Activated naive CD8-positive, alpha-beta T cell treated with anti-CD3 and anti-CD28 coated beads, Interleukin-2, amount 10 ng/mL, durations not matched to agents 7 days and 5 days (primary cell): Measurements from ENCODE around the gene CAPN11. TPM values are rescaled to one million over a fixed set of nuclear protein-coding genes. Genes with fewer than 3 reads are reported as not detected.
"Not testable (repeated sequence)": the region's sequence is repeated elsewhere in the genome, so short reads cannot be mapped to it uniquely, and the experiment has no call there.

Experiments used
- ATAC-seq: fragments of 150-1000 bp; cut with Tn5 transposase; one replicate; pipeline ENCODE4 v1.10.0; 2021; ENCODE audit warnings: low read depth, moderate library complexity
- POLR2A ChIA-PET: fragments of 350-600 bp; sonication (Branson Sonifier 250); formaldehyde crosslinking; loops from one replicate; lab custom pipeline; 2021; ENCODE audit warnings: antibody characterized with exemption; lab: Charles Lee
- DNase-seq: peaks from one replicate; pipeline ENCODE4 v3.0.0; 2021
- H3K27ac Mint-ChIP-seq: one replicate; pipeline ENCODE4 v1.8.0; 2022; ENCODE audit warnings: mild to moderate bottlenecking, mixed read lengths
- H3K27me3 Mint-ChIP-seq: one replicate; pipeline ENCODE4 v1.8.0; 2022; ENCODE audit warnings: mild to moderate bottlenecking, moderate library complexity, mixed read lengths
- H3K36me3 Mint-ChIP-seq: one replicate; pipeline ENCODE4 v1.8.0; 2021; ENCODE audit warnings: mild to moderate bottlenecking, mixed read lengths
- H3K4me1 Mint-ChIP-seq: one replicate; pipeline ENCODE4 v1.8.0; 2021; ENCODE audit warnings: mixed read lengths
- H3K4me3 Mint-ChIP-seq: one replicate; pipeline ENCODE4 v1.8.0; 2022; ENCODE audit warnings: mild to moderate bottlenecking, moderate library complexity, mixed read lengths
- H3K9me3 Mint-ChIP-seq: one replicate; pipeline ENCODE4 v1.8.0; 2021; ENCODE audit warnings: mixed read lengths
- total RNA-seq, 2 experiments: library from RNA; stranded (reverse); gene quantifications; one replicate each; pipeline ENCODE4 v1.2.3, GENCODE V29; 2021

Gene CAPN11
- total RNA-seq, 2 experiments from 2014 or later: not detected

- Mint-ChIP-seq H3K27me3 (no peaks in the 10 kb centered on the region), H3K4me1 (peaks cover 29% of the 10 kb centered on the region), H3K9me3 (no peaks in the 10 kb centered on the region), H3K4me3 (no peak overlapping the region), H3K36me3 (peaks cover 5% of the 10 kb centered on the region), H3K27ac (peak overlapping the region; percentile 30)
- POLR2A ChIA-PET: no interaction called here
- DNase-seq (no peak), ATAC-seq (no peak)
Observed at GRCh38 chr6:44227148-44227793, 68.7 kb downstream of the CAPN11 start.

GRCh38 chr6:44228031-44228430 is 69.4 kb downstream of the CAPN11 start:
- Mint-ChIP-seq H3K27me3 (no peaks in the 10 kb centered on the region), H3K36me3 (peaks cover 5% of the 10 kb centered on the region), H3K4me1 (peaks cover 24% of the 10 kb centered on the region), H3K4me3 (no peak overlapping the region), H3K9me3 (no peaks in the 10 kb centered on the region), H3K27ac (no peak overlapping the region)
- ATAC-seq (no peak), DNase-seq (no peak)
- POLR2A ChIA-PET: interaction anchor here (1.1 kb wide), 1 partner anchor 28 kb away, joined by 3 read pairs; no protein-coding TSS in a partner anchor

- Mint-ChIP-seq H3K36me3 (peaks cover 5% of the 10 kb centered on the region), H3K9me3 (no peaks in the 10 kb centered on the region), H3K27ac (no peak overlapping the region), H3K27me3 (no peaks in the 10 kb centered on the region), H3K4me1 (peaks cover 23% of the 10 kb centered on the region), H3K4me3 (no peak overlapping the region)
- DNase-seq (no peak), ATAC-seq (no peak)
- POLR2A ChIA-PET: interaction anchor here (1.1 kb wide), 1 partner anchor 28 kb away, joined by 3 read pairs; no protein-coding TSS in a partner anchor
Observed at GRCh38 chr6:44228433-44228832, 69.8 kb downstream of the CAPN11 start.

GRCh38 chr6:44228836-44229235 is 70.2 kb downstream of the CAPN11 start:
- no peak overlapping the region for H3K4me3 Mint-ChIP-seq
- ATAC-seq (no peak), DNase-seq (no peak)
- H3K36me3 Mint-ChIP-seq: peaks cover 5% of the 10 kb centered on the region
- POLR2A ChIA-PET: interaction anchor here (1.1 kb wide), 1 partner anchor 28 kb away, joined by 3 read pairs; no protein-coding TSS in a partner anchor
- H3K9me3 Mint-ChIP-seq: no peaks in the 10 kb centered on the region
- H3K4me1 Mint-ChIP-seq: peaks cover 26% of the 10 kb centered on the region
- H3K27me3 Mint-ChIP-seq: no peaks in the 10 kb centered on the region
- H3K27ac Mint-ChIP-seq: no peak overlapping the region

- POLR2A ChIA-PET: interaction anchor here (0.6 to 0.8 kb wide), 2 partner anchors 12 to 18 kb away, joined by 4 to 6 read pairs; partner anchors contain the start of gene HSP90AB1
- Mint-ChIP-seq H3K4me3 (no peak overlapping the region), H3K36me3 (peaks cover 5% of the 10 kb centered on the region), H3K27me3 (no peaks in the 10 kb centered on the region), H3K4me1 (peaks cover 21% of the 10 kb centered on the region), H3K27ac (no peak overlapping the region), H3K9me3 (no peaks in the 10 kb centered on the region)
- ATAC-seq: no peak
- DNase-seq: no peak
Observed at GRCh38 chr6:44229376-44230033, 70.9 kb downstream of the CAPN11 start.

- peaks cover 18% of the 10 kb centered on the region for H3K4me1 Mint-ChIP-seq
- no peak overlapping the region for H3K27ac Mint-ChIP-seq
- POLR2A ChIA-PET: interaction anchor here (0.6 to 0.8 kb wide), 3 partner anchors 12 to 35 kb away, joined by 4 to 6 read pairs (median 4); partner anchors contain the start of gene HSP90AB1
- no peaks in the 10 kb centered on the region for H3K9me3 Mint-ChIP-seq
- DNase-seq: no peak
- H3K27me3 Mint-ChIP-seq: no peaks in the 10 kb centered on the region
- peaks cover 5% of the 10 kb centered on the region for H3K36me3 Mint-ChIP-seq
- no peak overlapping the region for H3K4me3 Mint-ChIP-seq
- no peak for ATAC-seq
Observed at GRCh38 chr6:44230034-44230675, 71.5 kb downstream of the CAPN11 start.

- ATAC-seq, DNase-seq, POLR2A ChIA-PET, H3K9me3 Mint-ChIP-seq, H3K36me3 Mint-ChIP-seq, H3K4me3 Mint-ChIP-seq, H3K27me3 Mint-ChIP-seq, H3K27ac Mint-ChIP-seq: not testable (repeated sequence)
- peaks cover 12% of the 10 kb centered on the region for H3K4me1 Mint-ChIP-seq
Observed at GRCh38 chr6:44231426-44231825, 72.8 kb downstream of the CAPN11 start.

GRCh38 chr6:44232676-44233566 is 74.3 kb downstream of the CAPN11 start:
- DNase-seq (no peak), ATAC-seq (no peak)
- H3K4me3 Mint-ChIP-seq: no peak overlapping the region
- H3K27ac Mint-ChIP-seq: peak overlapping the region; percentile 78
- no peaks in the 10 kb centered on the region for H3K27me3 Mint-ChIP-seq
- H3K36me3 Mint-ChIP-seq: peaks cover 5% of the 10 kb centered on the region
- H3K9me3 Mint-ChIP-seq: no peaks in the 10 kb centered on the region
- POLR2A ChIA-PET: no interaction called here
- H3K4me1 Mint-ChIP-seq: peaks cover 13% of the 10 kb centered on the region

GRCh38 chr6:44233567-44234100 is 75.0 kb downstream of the CAPN11 start:
- Mint-ChIP-seq H3K4me1 (peaks cover 16% of the 10 kb centered on the region), H3K9me3 (no peaks in the 10 kb centered on the region), H3K4me3 (no peak overlapping the region), H3K27me3 (no peaks in the 10 kb centered on the region), H3K36me3 (peaks cover 5% of the 10 kb centered on the region), H3K27ac (peak overlapping the region; percentile 78)
- POLR2A ChIA-PET: interaction anchor here (0.7 to 2.1 kb wide), 3 partner anchors 9 to 14 kb away, joined by 5 to 14 read pairs (median 8); partner anchors contain the start of genes HSP90AB1 and SLC29A1
- no peak for DNase-seq
- no peak for ATAC-seq

Other genes with a start within 250 kb of the CAPN11 start
- 10 to 100 TPM; 44.1 to 51.6 TPM for gene MRPL14, start 31.4 kb upstream of the CAPN11 start, total RNA-seq
- gene TMEM63B, start 31.3 kb upstream of the CAPN11 start, total RNA-seq: 10 to 100 TPM; 20.8 to 21.8 TPM
- not detected for gene MYMX, start 58.1 kb downstream of the CAPN11 start, total RNA-seq
- gene SLC29A1, start 64.8 kb downstream of the CAPN11 start, total RNA-seq: 10 to 100 TPM; 22.5 to 24.0 TPM
- 100 to 1,000 TPM; 453 to 466 TPM for gene HSP90AB1, start 88.3 kb downstream of the CAPN11 start, total RNA-seq
- gene SLC35B2, start 98.7 kb downstream of the CAPN11 start, total RNA-seq: 10 to 100 TPM; 28.4 TPM
- 10 to 100 TPM; 14.0 to 14.3 TPM for gene NFKBIE, start 106.7 kb downstream of the CAPN11 start, total RNA-seq
- not detected for gene TMEM151B, start 111.6 kb downstream of the CAPN11 start, total RNA-seq
- 10 to 100 TPM; 23.0 to 23.2 TPM for gene AARS2, start 154.5 kb downstream of the CAPN11 start, total RNA-seq
- not detected for gene SPATS1, start 183.8 kb downstream of the CAPN11 start, total RNA-seq
- 10 to 100 TPM; 20.9 to 22.8 TPM for gene CDC5L, start 228.9 kb downstream of the CAPN11 start, total RNA-seq